Ovary (tissue), 9 donors: ENCODE measurements around the gene RTL1. TPM values are rescaled to one million over a fixed set of nuclear protein-coding genes. Genes with fewer than 3 reads are reported as not detected.

Experiments
- DNase-seq, 5 donors: peaks; one replicate each; pipeline ENCODE4 v3.0.0-alpha.2; 2019 to 2020
- H3K27ac ChIP-seq, 2 donors: fragments of 200-600 bp; one replicate each; pipeline versions ENCODE4 v1.5.1 to v1.8.0; 2019 to 2022
- H3K27me3 ChIP-seq: fragments of 200-600 bp; one replicate; pipeline ENCODE4 v1.8.0; 2022
- H3K36me3 ChIP-seq: fragments of 200-600 bp; sonication (generic); one replicate; pipeline ENCODE4 v1.5.1; 2019
- H3K4me1 ChIP-seq: one replicate; pipeline ENCODE4 v1.8.1; 2013; ENCODE audit warnings: mild to moderate bottlenecking, moderate library complexity; ENCODE audit not compliant: insufficient read depth
- H3K4me3 ChIP-seq: fragments of 200-600 bp; sonication (generic); one replicate; pipeline ENCODE4 v1.5.1; 2017
- H3K9me3 ChIP-seq, 2 donors: fragments of 200-600 bp in 1 of 2; sonication (generic) in 1 of 2; one replicate each; pipeline versions ENCODE4 v1.5.1 to v1.8.1; 2013 to 2019; ENCODE audit warnings: mild to moderate bottlenecking in 1 of 2, moderate library complexity in 1 of 2
- CTCF ChIP-seq, 3 donors: fragments of 450-650 bp in 2 of 3; fragments of 200-600 bp in 1 of 3; IDR thresholded peaks; one replicate each; pipeline versions ENCODE4 v1.5.1 to v1.8.0; 2016 to 2022; ENCODE audit warnings: antibody characterized with exemption in 3 of 3, mild to moderate bottlenecking in 1 of 3
- EP300 ChIP-seq: sonication (generic); formaldehyde crosslinking; IDR thresholded peaks from one replicate; pipeline ENCODE4 v1.6.1; 2017; ENCODE audit warnings: antibody characterized with exemption
- POLR2A ChIP-seq: fragments of 450-650 bp; IDR thresholded peaks from one replicate; pipeline ENCODE4 v1.6.1; 2017; ENCODE audit warnings: antibody characterized with exemption, mild to moderate bottlenecking, moderate library complexity
- WGBS, 3 donors: extraction: QIAGEN DNeasy Blood & Tissue Kit in 1 of 3; methylation state at CpG; one replicate each; pipeline versions ENCODE4 v1.1.5 to v1.1.7; 2013 to 2017; 5-methylcytosine and 5-hydroxymethylcytosine counted together
- intact Hi-C, 4 donors: fragments of 100-400 bp; cut with DNase I; formaldehyde crosslinking; loops; one replicate each; pipeline versions ENCODE4 v1.11.0 to v1.15.1; 2022 to 2023
- polyA plus RNA-seq, 2 donors: library from polyadenylated mRNA; stranded (reverse); fragments of 200-250 nt in 1 of 2; fragments of 350-450 nt in 1 of 2; fragmentation: Illumina TruSeq in 1 of 2; extraction: RNeasy Lipid Tissue Mini Kit (QIAGEN cat#74804) in 1 of 2; gene quantifications; one replicate each; pipeline ENCODE4 v1.2.3, GENCODE V29; 2013 to 2014
- total RNA-seq, 7 donors: library from RNA; depleted of rRNA in 2 of 7; stranded (reverse); fragments of >200 nt in 2 of 7; fragmentation: NEBNext Ultra II Directional in 3 of 7; extraction: Animal tissue kit (Norgen Biotek cat#: 25700) in 3 of 7; gene quantifications; one replicate each; pipeline versions ENCODE4 v1.1.0 to v1.2.4, GENCODE V29; 2016 to 2023
- donor health status: DM: no; HTN: no; CAD: no; lungs with moderate emphysema.
- donor health status: DM: no; HTN: no; CAD: no.
- donor health status: Bipolar disorder and iron deficiency.
- donor health status: DM: yes; HTN: yes; CAD: no.
- donor health status: DM: no; HTN: no; CAD: no.
- donor health status: DM: yes; HTN: yes; CAD: no.

The RTL1 gene
- total and polyA plus RNA-seq, 9 donors, result 0.06 to 1.3 (median 0.40) TPM; not detected in 2

GRCh38 chr14:100891051-100891450 is 12.5 kb downstream of the RTL1 start:
- Histone ChIP-seq H3K4me1 (no peaks in the 10 kb centered on the region), H3K36me3 (no peaks in the 10 kb centered on the region), H3K27ac (no peak overlapping the region), H3K9me3 (no peaks in the 10 kb centered on the region), H3K4me3 (no peak overlapping the region), H3K27me3 (no peaks in the 10 kb centered on the region)
- peak in 2 of 5 donors; percentile 18 to 22 for DNase-seq
- intact Hi-C loops, result no loop called here
- TF ChIP-seq POLR2A, result no peak
- no peak for TF ChIP-seq CTCF (IDR thresholded peaks at IDR 0.05)
- TF ChIP-seq EP300, result no peak
- 87 to 93% (median 89%) methylated on average over 10 of the region's 10 CpGs for WGBS, 3 donors

GRCh38 chr14:100890061-100890850 is 13.3 kb downstream of the RTL1 start:
- WGBS, 3 donors, result 81 to 87% (median 82%) methylated on average over 8 of the region's 8 CpGs
- H3K9me3 ChIP-seq, result no peaks in the 10 kb centered on the region
- no peak overlapping the region for H3K4me3 ChIP-seq
- intact Hi-C loops, result no loop called here
- H3K27me3 ChIP-seq, result no peaks in the 10 kb centered on the region
- H3K4me1 ChIP-seq, result no peaks in the 10 kb centered on the region
- no peaks in the 10 kb centered on the region for H3K36me3 ChIP-seq
- TF ChIP-seq EP300, result no peak
- TF ChIP-seq POLR2A, result no peak
- TF ChIP-seq CTCF (IDR thresholded peaks at IDR 0.05), result no peak
- H3K27ac ChIP-seq, result no peak overlapping the region
- peak in 2 of 5 donors; percentile 14 to 23 for DNase-seq

- Histone ChIP-seq H3K4me1 (no peaks in the 10 kb centered on the region), H3K4me3 (no peak overlapping the region), H3K9me3 (no peaks in the 10 kb centered on the region), H3K36me3 (no peaks in the 10 kb centered on the region), H3K27me3 (no peaks in the 10 kb centered on the region), H3K27ac (no peak overlapping the region)
- intact Hi-C loops, result no loop called here
- 90 to 95% (median 94%) methylated on average over 6 of the region's 6 CpGs for WGBS, 3 donors
- TF ChIP-seq EP300, result no peak
- TF ChIP-seq CTCF (IDR thresholded peaks at IDR 0.05), result no peak
- TF ChIP-seq POLR2A, result no peak
- peak in 2 of 5 donors; percentile 5 to 22 for DNase-seq
Measured at GRCh38 chr14:100889641-100890040, 13.9 kb downstream of the RTL1 start.

GRCh38 chr14:100888789-100889315 is 14.7 kb downstream of the RTL1 start:
- Histone ChIP-seq H3K4me3 (no peak overlapping the region), H3K9me3 (no peaks in the 10 kb centered on the region), H3K4me1 (no peaks in the 10 kb centered on the region), H3K36me3 (no peaks in the 10 kb centered on the region), H3K27ac (no peak overlapping the region), H3K27me3 (no peaks in the 10 kb centered on the region)
- no peak for DNase-seq
- no peak for TF ChIP-seq EP300
- TF ChIP-seq CTCF (IDR thresholded peaks at IDR 0.05), result no peak
- no peak for TF ChIP-seq POLR2A
- intact Hi-C loops, result no loop called here
- 46 to 55% (median 49%) methylated on average over 5 of the region's 5 CpGs for WGBS, 3 donors
